Endothelial cell (in vitro differentiated cells): ENCODE measurements around the gene ENKD1. TPM values are rescaled to one million over a fixed set of nuclear protein-coding genes. Genes with fewer than 3 reads are reported as not detected.

Experiments
- DNase-seq: peaks from one replicate; pipeline ENCODE4 v3.0.0; 2021; ENCODE audit warnings: low spot score
- H3K27ac Mint-ChIP-seq: one replicate; pipeline ENCODE4 v1.8.0; 2021; ENCODE audit warnings: mixed read lengths, inconsistent platforms; ENCODE audit not compliant: unreplicated experiment
- H3K27me3 Mint-ChIP-seq: one replicate; pipeline ENCODE4 v1.8.0; 2021; ENCODE audit warnings: mild to moderate bottlenecking, moderate library complexity, mixed read lengths, inconsistent platforms; ENCODE audit not compliant: unreplicated experiment
- H3K36me3 Mint-ChIP-seq: one replicate; pipeline ENCODE4 v1.8.0; 2021; ENCODE audit warnings: mild to moderate bottlenecking, low read depth, mixed read lengths, inconsistent platforms; ENCODE audit not compliant: unreplicated experiment
- H3K4me1 Mint-ChIP-seq: one replicate; pipeline ENCODE4 v1.8.0; 2021; ENCODE audit warnings: mild to moderate bottlenecking, mixed read lengths, inconsistent platforms; ENCODE audit not compliant: unreplicated experiment
- H3K4me3 Mint-ChIP-seq: one replicate; pipeline ENCODE4 v1.8.0; 2021; ENCODE audit warnings: mild to moderate bottlenecking, mixed read lengths, inconsistent platforms; ENCODE audit not compliant: unreplicated experiment
- H3K9me3 Mint-ChIP-seq: one replicate; pipeline ENCODE4 v1.8.0; 2021; ENCODE audit warnings: mixed read lengths, inconsistent platforms; ENCODE audit not compliant: unreplicated experiment
- long read RNA-seq: library from polyadenylated mRNA; unstranded; transcript quantifications from one replicate; pipeline ENCODE4 v2.0.0, GENCODE V29; 2020; ENCODE audit not compliant: unreplicated experiment
- total RNA-seq: library from RNA; stranded (reverse); fragmentation: NEBNext Ultra II Directional; extraction: Animal tissue kit (Norgen Biotek cat#: 25700); gene quantifications from one replicate; pipeline ENCODE4 v1.2.1, GENCODE V29; 2021; ENCODE audit not compliant: unreplicated experiment
- TF ChIP-seq, protein P1 (sequence below): fragments of 200-600 bp; sonication (generic); IDR thresholded peaks from one replicate; pipeline ENCODE4 v1.5.0; 2021; ENCODE audit warnings: antibody characterized with exemption; ENCODE audit not compliant: unreplicated experiment

The ENKD1 gene
- 9.9 TPM for total RNA-seq
- long read RNA-seq, partial matches to known transcripts = 0 of 1 reads
- long read RNA-seq, other reads (novel, unspliced or antisense) = 1 of 1 reads

DNA sequence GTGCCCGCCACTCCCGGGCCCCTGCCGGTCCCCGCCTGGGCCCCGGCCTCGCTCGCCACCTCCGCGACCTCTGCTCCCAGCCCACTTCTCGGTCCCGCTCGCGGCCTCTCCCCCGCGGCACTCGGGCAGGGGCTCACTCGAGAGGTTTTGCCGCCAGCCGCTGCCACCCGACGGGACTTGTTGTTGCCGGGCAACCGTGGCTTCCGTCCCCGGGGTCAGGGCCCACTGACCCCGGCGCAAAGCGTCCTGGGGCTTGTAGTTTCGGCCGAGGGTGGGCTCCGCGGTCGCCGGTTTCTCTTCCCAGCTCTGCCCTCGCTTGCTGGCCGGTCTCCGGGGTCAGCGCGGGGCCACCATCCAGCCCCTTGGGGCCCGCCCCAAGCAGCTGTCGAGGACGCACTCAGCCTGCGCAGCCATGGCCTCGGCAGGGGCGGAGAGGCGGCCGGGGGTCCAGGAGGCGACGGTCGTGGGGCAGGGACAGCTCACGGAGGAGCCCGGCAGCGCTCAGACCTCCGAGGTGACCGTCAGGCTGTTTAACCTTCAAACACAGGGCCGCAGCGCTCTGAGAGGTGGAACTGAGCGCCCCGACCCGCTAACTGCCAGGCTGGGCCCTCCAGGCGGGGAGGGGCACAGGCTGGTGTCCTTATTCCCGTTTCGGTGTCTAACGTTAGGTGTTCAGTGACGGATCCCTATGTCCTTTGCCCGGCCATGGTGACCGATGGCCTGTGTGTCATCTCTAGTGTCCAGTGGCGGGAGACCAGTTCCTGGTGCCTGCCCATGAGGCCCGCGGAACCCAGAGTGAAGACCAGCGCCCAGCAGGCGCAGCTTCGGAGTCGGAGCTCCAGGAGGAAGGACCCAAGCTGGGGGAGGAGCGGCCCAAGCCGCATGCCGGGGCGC is at the start of gene ENKD1, which contains the start of gene C16orf86:
ENKD1 (minus strand) TSS at position 192 of the 894 bp plus-strand sequence. CDS start 308 bp downstream, outside the sequence.
C16orf86 (plus strand) TSS at position 256 of the 894 bp plus-strand sequence; CDS start at position 413, 157 bp downstream.
- H3K4me3 Mint-ChIP-seq = peak within 1 kb of the TSS; percentile 86
- H3K9me3 Mint-ChIP-seq = no peaks in the 10 kb centered on the region
- peaks cover 11% of the 10 kb centered on the region for H3K36me3 Mint-ChIP-seq
- TF ChIP-seq, protein P1, sequence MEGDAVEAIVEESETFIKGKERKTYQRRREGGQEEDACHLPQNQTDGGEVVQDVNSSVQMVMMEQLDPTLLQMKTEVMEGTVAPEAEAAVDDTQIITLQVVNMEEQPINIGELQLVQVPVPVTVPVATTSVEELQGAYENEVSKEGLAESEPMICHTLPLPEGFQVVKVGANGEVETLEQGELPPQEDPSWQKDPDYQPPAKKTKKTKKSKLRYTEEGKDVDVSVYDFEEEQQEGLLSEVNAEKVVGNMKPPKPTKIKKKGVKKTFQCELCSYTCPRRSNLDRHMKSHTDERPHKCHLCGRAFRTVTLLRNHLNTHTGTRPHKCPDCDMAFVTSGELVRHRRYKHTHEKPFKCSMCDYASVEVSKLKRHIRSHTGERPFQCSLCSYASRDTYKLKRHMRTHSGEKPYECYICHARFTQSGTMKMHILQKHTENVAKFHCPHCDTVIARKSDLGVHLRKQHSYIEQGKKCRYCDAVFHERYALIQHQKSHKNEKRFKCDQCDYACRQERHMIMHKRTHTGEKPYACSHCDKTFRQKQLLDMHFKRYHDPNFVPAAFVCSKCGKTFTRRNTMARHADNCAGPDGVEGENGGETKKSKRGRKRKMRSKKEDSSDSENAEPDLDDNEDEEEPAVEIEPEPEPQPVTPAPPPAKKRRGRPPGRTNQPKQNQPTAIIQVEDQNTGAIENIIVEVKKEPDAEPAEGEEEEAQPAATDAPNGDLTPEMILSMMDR = no peak
- H3K4me1 Mint-ChIP-seq = peaks cover 17% of the 10 kb centered on the region
- H3K27ac Mint-ChIP-seq = no peak within 1 kb of the TSS
- peaks cover 22% of the 10 kb centered on the region for H3K27me3 Mint-ChIP-seq
- peak; percentile 87 for DNase-seq

- Mint-ChIP-seq H3K27me3 (peaks cover 5% of the 10 kb centered on the region), H3K36me3 (peaks cover 9% of the 10 kb centered on the region), H3K9me3 (no peaks in the 10 kb centered on the region), H3K4me1 (peaks cover 27% of the 10 kb centered on the region), H3K27ac (no peak overlapping the region), H3K4me3 (no peak overlapping the region)
- DNase-seq = no peak
- TF ChIP-seq, protein P1 = no peak
Measured at GRCh38 chr16:67716097-67716496, 49.5 kb upstream of the ENKD1 start.

- DNase-seq = no peak
- H3K9me3 Mint-ChIP-seq = no peaks in the 10 kb centered on the region
- H3K4me3 Mint-ChIP-seq = no peak overlapping the region
- H3K4me1 Mint-ChIP-seq = peaks cover 11% of the 10 kb centered on the region
- H3K27me3 Mint-ChIP-seq = peaks cover 3% of the 10 kb centered on the region
- peaks cover 5% of the 10 kb centered on the region for H3K36me3 Mint-ChIP-seq
- H3K27ac Mint-ChIP-seq = no peak overlapping the region
- TF ChIP-seq, protein P1 = no peak
Measured at GRCh38 chr16:67714522-67714921, 48.0 kb upstream of the ENKD1 start.

GRCh38 chr16:67713647-67714273 is 47.2 kb upstream of the ENKD1 start:
- TF ChIP-seq, protein P1 = no peak
- DNase-seq = no peak
- H3K36me3 Mint-ChIP-seq = peaks cover 5% of the 10 kb centered on the region
- H3K4me3 Mint-ChIP-seq = no peak overlapping the region
- H3K9me3 Mint-ChIP-seq = no peaks in the 10 kb centered on the region
- peaks cover 11% of the 10 kb centered on the region for H3K4me1 Mint-ChIP-seq
- no peak overlapping the region for H3K27ac Mint-ChIP-seq
- peaks cover 3% of the 10 kb centered on the region for H3K27me3 Mint-ChIP-seq
